K562 (cell line): Measurements from ENCODE around the gene PDGFC. TPM values are rescaled to one million over a fixed set of nuclear protein-coding genes. Genes with fewer than 3 reads are reported as not detected.

Experiments used
- GTF2E2 ChIP-seq: fragments of 200-800 bp; sonication (Bioruptor generic); IDR thresholded peaks from 2 replicates; pipeline ENCODE4 v1.6.1; 2016; ENCODE audit warnings: missing genetic modification characterization, missing compliant biosample characterization
- GTF2F1 ChIP-seq: IDR thresholded peaks from 2 replicates; pipeline ENCODE4 v1.6.1; 2011; ENCODE audit warnings: low read depth, low read length, improper control_type of control experiment
- RFX5 ChIP-seq: IDR thresholded peaks from 2 replicates; pipeline ENCODE4 v1.6.1; 2011; ENCODE audit warnings: low read depth, mild to moderate bottlenecking, improper control_type of control experiment, low read length
- RUNX1 ChIP-seq: sonication (generic); IDR thresholded peaks from 2 replicates; pipeline ENCODE4 v1.6.1; 2016; ENCODE audit warnings: antibody characterized with exemption, low read depth
- ZNF324 ChIP-seq: fragments of 250-450 bp; sonication (Bioruptor Pico); IDR thresholded peaks from 2 replicates; pipeline ENCODE4 v1.4.0; 2020; ENCODE audit warnings: mild to moderate bottlenecking
- polyA plus RNA-seq, 8 experiments: library from polyadenylated mRNA; depleted of rRNA in 4 of 8; stranded (reverse) in 5 of 8; unstranded in 3 of 8; fragments of >200 nt; fragmentation: Nextera tagmentation in 2 of 8; fragmentation: Illumina TruSeq in 1 of 8; extraction: Ambion mirVana in 2 of 8; extraction: Trizol in 1 of 8; gene quantifications; 2 replicates each; pipeline versions ENCODE4 v1.2.1 to v1.2.3, GENCODE V29; 2011 to 2014; ENCODE audit warnings: inconsistent platforms in 1 of 8, missing spikeins in 1 of 8
- total RNA-seq, 7 experiments: library from RNA; depleted of rRNA in 6 of 7; stranded (reverse); fragments of >200 nt in 6 of 7; fragmentation: Illumina TruSeq in 2 of 7; extraction: Trizol in 2 of 7; gene quantifications; 2 replicates each; pipeline versions ENCODE4 v1.2.1 to v1.2.3, GENCODE V29; 2011 to 2021; ENCODE audit warnings: low replicate concordance in 1 of 7
- TF ChIP-seq, protein P1 (sequence below), 2 experiments: fragments of 450-650 bp; formaldehyde crosslinking in 1 of 2; IDR thresholded peaks; 2 replicates each; pipeline versions ENCODE4 v1.4.0 to v1.6.1; 2014 to 2020; ENCODE audit warnings: mild to moderate bottlenecking in 2 of 2, borderline replicate concordance in 1 of 2, low read depth in 1 of 2
- TF ChIP-seq, protein P2 (sequence below): fragments of 450-650 bp; IDR thresholded peaks from 2 replicates; pipeline ENCODE4 v1.7.0; 2016; ENCODE audit warnings: borderline replicate concordance

PDGFC gene
- total and polyA plus RNA-seq, 9 of the 15 experiments (the other 6 are each of a cell fraction or from before 2014, with no cell fraction given): not detected

DNA sequence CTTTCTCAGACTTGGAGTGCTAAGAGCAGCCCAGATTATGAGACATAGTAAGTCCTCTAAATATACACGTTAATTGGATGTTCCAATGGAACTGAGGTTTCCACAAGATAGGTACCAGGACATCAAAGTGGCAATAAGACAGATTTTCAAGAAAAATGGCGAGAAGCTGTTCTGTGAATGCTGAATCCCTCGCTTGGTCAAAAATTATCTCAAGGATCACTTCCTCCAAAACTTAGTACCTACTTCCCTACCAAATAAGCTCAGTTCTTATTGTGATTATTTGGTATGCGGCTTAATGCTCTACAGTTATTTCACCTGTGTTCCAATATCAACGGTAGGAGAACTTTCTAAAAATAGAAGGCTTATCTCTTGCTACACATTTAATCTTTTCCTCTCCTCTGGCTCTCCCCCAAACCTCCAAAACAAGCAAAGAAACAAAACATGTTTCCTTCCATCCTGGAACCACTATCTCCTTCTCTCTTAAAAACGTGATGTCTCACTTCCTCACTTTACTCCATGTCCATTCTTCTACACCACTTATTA lies 14.7 kb downstream of the PDGFC start (continued):
- TF ChIP-seq, protein P1, sequence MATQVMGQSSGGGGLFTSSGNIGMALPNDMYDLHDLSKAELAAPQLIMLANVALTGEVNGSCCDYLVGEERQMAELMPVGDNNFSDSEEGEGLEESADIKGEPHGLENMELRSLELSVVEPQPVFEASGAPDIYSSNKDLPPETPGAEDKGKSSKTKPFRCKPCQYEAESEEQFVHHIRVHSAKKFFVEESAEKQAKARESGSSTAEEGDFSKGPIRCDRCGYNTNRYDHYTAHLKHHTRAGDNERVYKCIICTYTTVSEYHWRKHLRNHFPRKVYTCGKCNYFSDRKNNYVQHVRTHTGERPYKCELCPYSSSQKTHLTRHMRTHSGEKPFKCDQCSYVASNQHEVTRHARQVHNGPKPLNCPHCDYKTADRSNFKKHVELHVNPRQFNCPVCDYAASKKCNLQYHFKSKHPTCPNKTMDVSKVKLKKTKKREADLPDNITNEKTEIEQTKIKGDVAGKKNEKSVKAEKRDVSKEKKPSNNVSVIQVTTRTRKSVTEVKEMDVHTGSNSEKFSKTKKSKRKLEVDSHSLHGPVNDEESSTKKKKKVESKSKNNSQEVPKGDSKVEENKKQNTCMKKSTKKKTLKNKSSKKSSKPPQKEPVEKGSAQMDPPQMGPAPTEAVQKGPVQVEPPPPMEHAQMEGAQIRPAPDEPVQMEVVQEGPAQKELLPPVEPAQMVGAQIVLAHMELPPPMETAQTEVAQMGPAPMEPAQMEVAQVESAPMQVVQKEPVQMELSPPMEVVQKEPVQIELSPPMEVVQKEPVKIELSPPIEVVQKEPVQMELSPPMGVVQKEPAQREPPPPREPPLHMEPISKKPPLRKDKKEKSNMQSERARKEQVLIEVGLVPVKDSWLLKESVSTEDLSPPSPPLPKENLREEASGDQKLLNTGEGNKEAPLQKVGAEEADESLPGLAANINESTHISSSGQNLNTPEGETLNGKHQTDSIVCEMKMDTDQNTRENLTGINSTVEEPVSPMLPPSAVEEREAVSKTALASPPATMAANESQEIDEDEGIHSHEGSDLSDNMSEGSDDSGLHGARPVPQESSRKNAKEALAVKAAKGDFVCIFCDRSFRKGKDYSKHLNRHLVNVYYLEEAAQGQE (IDR thresholded peaks at IDR 0.05; ENCODE audit: borderline replicate concordance): no peak
- TF ChIP-seq, protein P1 (CRISPR knock-in tag; IDR thresholded peaks at IDR 0.05; ENCODE audit: low read depth): no peak
- TF ChIP-seq ZNF324 (CRISPR knock-in tag) (no peak), GTF2F1 (no peak), GTF2E2 (tag) (no peak), RFX5 (no peak), RUNX1 (no peak)
- TF ChIP-seq, protein P2, sequence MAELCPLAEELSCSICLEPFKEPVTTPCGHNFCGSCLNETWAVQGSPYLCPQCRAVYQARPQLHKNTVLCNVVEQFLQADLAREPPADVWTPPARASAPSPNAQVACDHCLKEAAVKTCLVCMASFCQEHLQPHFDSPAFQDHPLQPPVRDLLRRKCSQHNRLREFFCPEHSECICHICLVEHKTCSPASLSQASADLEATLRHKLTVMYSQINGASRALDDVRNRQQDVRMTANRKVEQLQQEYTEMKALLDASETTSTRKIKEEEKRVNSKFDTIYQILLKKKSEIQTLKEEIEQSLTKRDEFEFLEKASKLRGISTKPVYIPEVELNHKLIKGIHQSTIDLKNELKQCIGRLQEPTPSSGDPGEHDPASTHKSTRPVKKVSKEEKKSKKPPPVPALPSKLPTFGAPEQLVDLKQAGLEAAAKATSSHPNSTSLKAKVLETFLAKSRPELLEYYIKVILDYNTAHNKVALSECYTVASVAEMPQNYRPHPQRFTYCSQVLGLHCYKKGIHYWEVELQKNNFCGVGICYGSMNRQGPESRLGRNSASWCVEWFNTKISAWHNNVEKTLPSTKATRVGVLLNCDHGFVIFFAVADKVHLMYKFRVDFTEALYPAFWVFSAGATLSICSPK: no peak
